SU-DHL-6 (cell line): ENCODE measurements around the gene MAB21L1.

ENCODE experiments used
- H2AFZ ChIP-seq: fragments of 200-600 bp; sonication (generic); 2 replicates; pipeline ENCODE4 v1.6.1; 2014; ENCODE audit warnings: low read depth, mild to moderate bottlenecking, moderate library complexity, mixed read lengths, antibody characterized with exemption, low read length; ENCODE audit not compliant: severe bottlenecking
- H3F3A ChIP-seq: fragments of 200-600 bp; shearing (Covaris generic); 2 replicates; pipeline ENCODE4 v1.6.0; 2016; ENCODE audit warnings: antibody characterized with exemption, mild to moderate bottlenecking; ENCODE audit not compliant: insufficient read depth
- H3K27ac ChIP-seq: fragments of 200-600 bp; sonication (generic); 2 replicates; pipeline ENCODE4 v1.5.1; 2016; ENCODE audit warnings: low read depth, mild to moderate bottlenecking, low read length, moderate library complexity, mixed read lengths
- H3K27me3 ChIP-seq: fragments of 200-600 bp; sonication (generic), shearing (Covaris generic); 2 replicates; pipeline ENCODE4 v1.6.0; 2014; ENCODE audit warnings: mild to moderate bottlenecking, low read length
- H3K36me3 ChIP-seq: fragments of 200-600 bp; sonication (generic); 2 replicates; pipeline ENCODE4 v1.6.1; 2014; ENCODE audit warnings: mild to moderate bottlenecking, low read length, mixed read lengths
- H3K4me2 ChIP-seq: fragments of 300-600, 200-600 bp; shearing (Covaris generic), sonication (generic); 2 replicates; pipeline ENCODE4 v1.6.0; 2014; ENCODE audit warnings: low read length, low read depth, mild to moderate bottlenecking; ENCODE audit not compliant: poor library complexity, severe bottlenecking
- H3K4me3 ChIP-seq: fragments of 200-600 bp; sonication (generic); 2 replicates; pipeline ENCODE4 v1.5.1; 2014; ENCODE audit warnings: antibody characterized with exemption, low read length, mild to moderate bottlenecking, mixed read lengths; ENCODE audit not compliant: insufficient read depth, poor library complexity, severe bottlenecking
- H3K79me2 ChIP-seq: fragments of 200-600 bp; sonication (generic); 2 replicates; pipeline ENCODE4 v1.6.1; 2014; ENCODE audit warnings: mild to moderate bottlenecking, low read length, moderate library complexity; ENCODE audit not compliant: insufficient read depth
- H3K9ac ChIP-seq: fragments of 200-600 bp; sonication (generic); 2 replicates; pipeline ENCODE4 v1.7.0; 2014; ENCODE audit warnings: mild to moderate bottlenecking, low read length
- H3K9me2 ChIP-seq: fragments of 200-600 bp; sonication (generic); replicated peaks from 2 replicates; pipeline ENCODE4 v1.6.1; 2014; ENCODE audit warnings: low read length; ENCODE audit not compliant: insufficient read depth
- H3K9me3 ChIP-seq: fragments of 200-600 bp; sonication (generic); 2 replicates; pipeline ENCODE4 v1.6.1; 2014; ENCODE audit warnings: low read length, mixed read lengths; ENCODE audit not compliant: insufficient read depth
- H4K20me1 ChIP-seq: fragments of 200-600 bp; sonication (generic); 2 replicates; pipeline ENCODE4 v1.6.1; 2014; ENCODE audit warnings: low read depth, mild to moderate bottlenecking, antibody characterized with exemption, low read length, moderate library complexity, mixed read lengths
- EZH2phosphoT487 ChIP-seq: fragments of 200-600 bp; sonication (generic), shearing (Covaris generic); conservative IDR thresholded peaks from 2 replicates; pipeline ENCODE4 v1.6.1; 2018; ENCODE audit warnings: mild to moderate bottlenecking, antibody characterized with exemption, low read length, moderate library complexity, mixed read lengths
- TF ChIP-seq, protein P1 (sequence below): fragments of 200-600 bp; sonication (generic); IDR thresholded peaks from one replicate; pipeline ENCODE4 v1.5.1; 2017; ENCODE audit warnings: antibody characterized with exemption, mild to moderate bottlenecking, low read length, moderate library complexity; ENCODE audit not compliant: insufficient read depth, poor library complexity, severe bottlenecking

MAB21L1 gene

DNA sequence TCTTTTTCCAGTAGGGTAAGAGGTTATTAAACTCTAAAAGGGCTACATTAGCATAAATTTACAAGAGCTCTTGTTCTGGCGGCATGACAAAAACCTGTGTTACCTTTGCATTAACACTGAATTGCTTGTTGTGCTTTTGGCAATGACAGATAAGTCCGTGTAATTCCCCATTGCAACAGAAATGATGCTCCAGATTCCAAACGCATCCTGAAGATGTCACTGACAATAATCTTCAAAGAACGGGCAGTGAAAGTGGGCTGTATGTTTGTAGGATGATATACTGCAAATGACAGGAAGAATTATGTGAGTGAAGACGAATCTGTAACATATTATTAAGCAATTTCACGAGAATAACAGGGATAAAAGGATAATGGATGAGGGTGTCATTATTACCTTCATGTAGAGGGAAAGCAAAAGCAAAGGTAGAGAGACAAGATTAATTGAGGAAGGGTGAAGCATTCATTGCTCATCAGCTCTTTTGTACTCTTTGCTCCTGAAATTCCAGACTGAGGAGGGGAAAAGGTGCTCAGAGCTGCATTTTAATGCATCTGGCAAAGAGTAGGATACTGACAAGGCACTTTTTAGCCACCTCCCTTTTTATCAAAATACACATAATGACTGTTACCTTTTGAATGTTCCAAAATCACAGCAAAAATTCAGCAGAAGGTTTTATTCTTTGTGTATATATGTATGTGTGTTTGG lies 38.5 kb upstream of the MAB21L1 start:
- no peak for TF ChIP-seq EZH2phosphoT487
- TF ChIP-seq, protein P1, sequence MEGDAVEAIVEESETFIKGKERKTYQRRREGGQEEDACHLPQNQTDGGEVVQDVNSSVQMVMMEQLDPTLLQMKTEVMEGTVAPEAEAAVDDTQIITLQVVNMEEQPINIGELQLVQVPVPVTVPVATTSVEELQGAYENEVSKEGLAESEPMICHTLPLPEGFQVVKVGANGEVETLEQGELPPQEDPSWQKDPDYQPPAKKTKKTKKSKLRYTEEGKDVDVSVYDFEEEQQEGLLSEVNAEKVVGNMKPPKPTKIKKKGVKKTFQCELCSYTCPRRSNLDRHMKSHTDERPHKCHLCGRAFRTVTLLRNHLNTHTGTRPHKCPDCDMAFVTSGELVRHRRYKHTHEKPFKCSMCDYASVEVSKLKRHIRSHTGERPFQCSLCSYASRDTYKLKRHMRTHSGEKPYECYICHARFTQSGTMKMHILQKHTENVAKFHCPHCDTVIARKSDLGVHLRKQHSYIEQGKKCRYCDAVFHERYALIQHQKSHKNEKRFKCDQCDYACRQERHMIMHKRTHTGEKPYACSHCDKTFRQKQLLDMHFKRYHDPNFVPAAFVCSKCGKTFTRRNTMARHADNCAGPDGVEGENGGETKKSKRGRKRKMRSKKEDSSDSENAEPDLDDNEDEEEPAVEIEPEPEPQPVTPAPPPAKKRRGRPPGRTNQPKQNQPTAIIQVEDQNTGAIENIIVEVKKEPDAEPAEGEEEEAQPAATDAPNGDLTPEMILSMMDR = no peak
- H2AFZ ChIP-seq = no peak overlapping the region
- H3K27ac ChIP-seq = no peak overlapping the region
- H3K9me3 ChIP-seq = no peaks in the 10 kb centered on the region
- no peaks in the 10 kb centered on the region for H3K79me2 ChIP-seq
- H3K9ac ChIP-seq = no peak overlapping the region
- no peaks in the 10 kb centered on the region for H4K20me1 ChIP-seq
- no peaks in the 10 kb centered on the region for H3K9me2 ChIP-seq
- no peak overlapping the region for H3K4me2 ChIP-seq
- H3K36me3 ChIP-seq = no peaks in the 10 kb centered on the region
- H3K27me3 ChIP-seq = no peaks in the 10 kb centered on the region
- no peak overlapping the region for H3K4me3 ChIP-seq
- H3F3A ChIP-seq = no peaks in the 10 kb centered on the region

DNA sequence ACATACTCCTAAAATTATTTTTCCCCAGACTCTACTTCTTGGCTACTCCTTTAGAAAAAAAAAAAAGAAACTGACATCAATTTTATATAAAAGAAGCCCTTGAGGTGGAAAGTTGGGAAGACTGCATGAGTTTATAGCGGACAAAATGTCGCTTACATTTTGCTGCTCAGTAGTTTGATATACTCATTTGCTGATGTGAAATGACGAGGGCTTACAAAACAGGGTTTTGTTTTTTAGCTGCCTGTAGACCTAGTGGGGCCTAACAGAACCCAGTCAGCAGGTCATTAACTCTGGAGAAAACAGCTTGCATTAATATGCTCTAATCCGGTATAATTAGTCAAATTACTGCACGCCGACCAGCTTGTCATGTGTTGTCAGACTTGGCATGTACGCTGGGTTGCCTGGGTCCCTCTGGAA lies 37.6 kb upstream of the MAB21L1 start:
- Histone ChIP-seq H2AFZ (no peak overlapping the region), H3F3A (no peaks in the 10 kb centered on the region), H3K4me3 (no peak overlapping the region), H3K9me2 (no peaks in the 10 kb centered on the region), H3K27ac (no peak overlapping the region), H3K79me2 (no peaks in the 10 kb centered on the region), H3K27me3 (no peaks in the 10 kb centered on the region), H3K9ac (no peak overlapping the region), H3K4me2 (no peak overlapping the region), H3K9me3 (no peaks in the 10 kb centered on the region), H3K36me3 (no peaks in the 10 kb centered on the region), H4K20me1 (no peaks in the 10 kb centered on the region)
- TF ChIP-seq, protein P1 = no peak
- TF ChIP-seq EZH2phosphoT487 = no peak

DNA sequence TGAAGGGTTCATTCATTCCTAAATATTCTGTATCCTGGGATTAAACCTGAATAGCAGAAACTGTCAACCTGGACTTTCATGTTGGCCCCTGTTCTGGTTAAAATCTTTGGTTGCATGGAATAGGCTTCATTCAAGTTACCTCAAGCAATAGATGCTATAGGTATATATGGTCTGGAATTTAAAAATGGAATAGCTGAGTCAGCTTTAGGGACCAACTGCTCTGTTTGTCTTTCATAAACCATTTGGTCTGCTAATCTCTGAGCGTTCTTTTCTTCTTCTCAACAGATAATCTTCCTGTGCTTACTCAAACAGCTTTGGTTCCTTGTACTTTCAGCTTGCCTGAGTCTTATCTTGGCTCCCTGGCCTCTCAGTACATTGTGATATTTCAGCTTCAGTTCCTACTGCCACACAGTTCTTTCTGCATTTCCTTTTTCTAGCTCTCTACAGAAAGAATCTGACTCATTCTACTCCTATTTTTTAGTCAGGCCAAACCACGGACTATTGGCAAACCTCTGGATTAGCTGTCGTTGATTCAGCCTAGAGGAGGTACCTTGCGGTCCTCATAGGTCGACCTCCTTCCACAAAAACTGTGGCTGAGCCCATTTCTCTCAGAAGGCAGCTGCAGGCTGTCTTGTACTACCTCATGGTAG lies 35.9 kb upstream of the MAB21L1 start:
- no peaks in the 10 kb centered on the region for H3K9me3 ChIP-seq
- H3K4me2 ChIP-seq = no peak overlapping the region
- no peaks in the 10 kb centered on the region for H3K9me2 ChIP-seq
- H3K27ac ChIP-seq = no peak overlapping the region
- no peaks in the 10 kb centered on the region for H3F3A ChIP-seq
- no peaks in the 10 kb centered on the region for H4K20me1 ChIP-seq
- no peaks in the 10 kb centered on the region for H3K79me2 ChIP-seq
- no peak overlapping the region for H3K4me3 ChIP-seq
- H3K9ac ChIP-seq = no peak overlapping the region
- no peaks in the 10 kb centered on the region for H3K27me3 ChIP-seq
- H3K36me3 ChIP-seq = no peaks in the 10 kb centered on the region
- no peak for TF ChIP-seq EZH2phosphoT487
- TF ChIP-seq, protein P1 = no peak
- H2AFZ ChIP-seq = no peak overlapping the region
